B cell (primary cell): Measurements from ENCODE around the gene ZNF558. TPM values are rescaled to one million over a fixed set of nuclear protein-coding genes. Genes with fewer than 3 reads are reported as not detected.

Experiments used
- ATAC-seq: fragments of 200-7000 bp; cut with Tn5 transposase; one replicate; pipeline ENCODE4 v1.10.0; 2021; ENCODE audit warnings: low read depth, mild to moderate bottlenecking, moderate number of reproducible peaks, moderate library complexity
- CTCF ChIA-PET: fragments of 350-600 bp; sonication (Branson Sonifier 250); formaldehyde crosslinking; loops from one replicate; lab custom pipeline; 2021; ENCODE audit warnings: antibody characterized with exemption, inconsistent platforms; lab: Charles Lee
- POLR2A ChIA-PET: fragments of 350-600 bp; sonication (Branson Sonifier 250); formaldehyde crosslinking; loops from one replicate; lab custom pipeline; 2021; ENCODE audit warnings: antibody characterized with exemption; lab: Charles Lee
- DNase-seq: peaks from one replicate; pipeline ENCODE4 v3.0.0; 2013
- H2AFZ ChIP-seq: 2 replicates; pipeline ENCODE4 v1.6.1; 2012; ENCODE audit warnings: mild to moderate bottlenecking, low read depth, low read length; ENCODE audit not compliant: insufficient read depth, poor library complexity, severe bottlenecking
- H3K27ac ChIP-seq, 2 donors: 1 replicate in 1 of 2; 2 replicates in 1 of 2; pipeline ENCODE4 v1.5.1; 2012 to 2013; ENCODE audit warnings: low read length in 2 of 2, mild to moderate bottlenecking in 2 of 2, moderate library complexity in 1 of 2
- H3K27me3 ChIP-seq, 4 experiments: fragments of 200-600 bp in 1 of 4; sonication (generic) in 1 of 4; replicated peaks in 1 of 4; 1 replicate in 2 of 4; 2 replicates in 2 of 4; pipeline versions ENCODE4 v1.6.1 to v1.7.0; 2013 to 2016; ENCODE audit warnings: low read length in 3 of 4, mild to moderate bottlenecking in 2 of 4, mixed read lengths in 1 of 4, moderate library complexity in 1 of 4; ENCODE audit not compliant: insufficient read depth in 4 of 4, control insufficient read depth in 3 of 4; ENCODE audit errors: control extremely low read depth in 1 of 4
- H3K36me3 ChIP-seq, 2 experiments: replicated peaks in 1 of 2; 1 replicate in 1 of 2; 2 replicates in 1 of 2; pipeline versions ENCODE4 v1.6.1 to v1.7.1; 2013; ENCODE audit warnings: low read length in 1 of 2; ENCODE audit not compliant: insufficient read depth in 2 of 2, control insufficient read depth in 1 of 2; ENCODE audit errors: control extremely low read depth in 1 of 2, extremely low read depth in 1 of 2
- H3K4me1 ChIP-seq, 2 donors: fragments of 200-600 bp in 1 of 2; sonication (generic) in 1 of 2; 1 replicate in 1 of 2; 2 replicates in 1 of 2; pipeline versions ENCODE4 v1.5.1 to v1.6.1; 2013 to 2017; ENCODE audit warnings: low read length in 2 of 2; ENCODE audit not compliant: control insufficient read depth in 2 of 2, insufficient read depth in 2 of 2
- H3K4me2 ChIP-seq: replicated peaks from 2 replicates; pipeline ENCODE3; 2012; ENCODE audit warnings: mild to moderate bottlenecking, low read depth, low read length; ENCODE audit not compliant: poor library complexity, severe bottlenecking
- H3K4me3 ChIP-seq, 5 experiments: fragments of 200-600 bp in 1 of 5; sonication (generic) in 1 of 5; 1 replicate in 3 of 5; 2 replicates in 2 of 5; pipeline versions ENCODE4 v1.5.1 to v1.7.0; 2011 to 2016; ENCODE audit warnings: low read length in 4 of 5, mild to moderate bottlenecking in 4 of 5, low read depth in 2 of 5, control low read depth in 1 of 5, moderate library complexity in 1 of 5; ENCODE audit not compliant: insufficient read depth in 1 of 5; ENCODE audit errors: control extremely low read depth in 1 of 5, extremely low read depth in 1 of 5
- H3K79me2 ChIP-seq: fragments of 200-600 bp; sonication (generic); one replicate; pipeline ENCODE4 v1.6.0; 2016; ENCODE audit warnings: low read length; ENCODE audit not compliant: control insufficient read depth, insufficient read depth
- H3K9ac ChIP-seq: fragments of 200-600 bp; sonication (generic); 2 replicates; pipeline ENCODE4 v1.6.1; 2017; ENCODE audit warnings: mild to moderate bottlenecking, low read length, moderate library complexity
- H3K9me3 ChIP-seq, 3 donors: one replicate each; pipeline versions ENCODE4 v1.6.1 to v1.7.1; 2013; ENCODE audit warnings: low read length in 2 of 3; ENCODE audit not compliant: control insufficient read depth in 2 of 3, insufficient read depth in 1 of 3; ENCODE audit errors: control extremely low read depth in 1 of 3
- H4K20me1 ChIP-seq: 2 replicates; pipeline ENCODE4 v1.6.0; 2012; ENCODE audit warnings: mild to moderate bottlenecking, low read length; ENCODE audit not compliant: insufficient read depth, control insufficient read depth, poor library complexity, severe bottlenecking
- H3K27ac Mint-ChIP-seq: one replicate; pipeline ENCODE4 v1.8.0; 2021; ENCODE audit warnings: mixed read lengths
- H3K27me3 Mint-ChIP-seq: one replicate; pipeline ENCODE4 v1.8.0; 2021; ENCODE audit warnings: mixed read lengths
- H3K4me1 Mint-ChIP-seq: one replicate; pipeline ENCODE4 v1.8.0; 2021; ENCODE audit warnings: mixed read lengths
- H3K4me3 Mint-ChIP-seq: one replicate; pipeline ENCODE4 v1.8.0; 2021; ENCODE audit warnings: mixed read lengths
- H3K9me3 Mint-ChIP-seq: one replicate; pipeline ENCODE4 v1.8.0; 2022; ENCODE audit warnings: mixed read lengths; ENCODE audit not compliant: insufficient read depth
- EZH2 ChIP-seq: IDR thresholded peaks from 2 replicates; pipeline ENCODE4 v1.6.1; 2012; ENCODE audit warnings: borderline replicate concordance, low read depth, mild to moderate bottlenecking, moderate library complexity, low read length; ENCODE audit not compliant: insufficient read depth, poor library complexity, severe bottlenecking
- WGBS: methylation state at CpG from one replicate; pipeline ENCODE4 v1.1.5; 2013; ENCODE audit warnings: missing lambda C conversion rate; ENCODE audit not compliant: insufficient coverage; 5-methylcytosine and 5-hydroxymethylcytosine counted together
- intact Hi-C: fragments of 100-400 bp; cut with micrococcal nuclease; formaldehyde crosslinking; loops from one replicate; pipeline ENCODE4 v1.10.0; 2022
- polyA plus RNA-seq: library from polyadenylated mRNA; depleted of rRNA; stranded (reverse); fragments of >200 nt; gene quantifications from 2 replicates; pipeline ENCODE4 v1.2.3, GENCODE V29; 2012
- total RNA-seq, 2 donors: library from RNA; stranded (reverse); fragments of 120-200 nt in 1 of 2; gene quantifications; 1 replicate in 1 of 2; 2 replicates in 1 of 2; pipeline versions ENCODE4 v1.2.3 to v1.2.4, GENCODE V29; 2013 to 2022
- TF ChIP-seq, protein P1 (sequence below): fragments of 200-600 bp; IDR thresholded peaks from one replicate; pipeline ENCODE4 v1.8.0; 2022; ENCODE audit warnings: antibody characterized with exemption, mild to moderate bottlenecking

Gene ZNF558
- total and polyA plus RNA-seq, 2 donors (not counting 1 experiment from before 2014, with no cell fraction given), result 28.8 to 29.8 TPM

DNA sequence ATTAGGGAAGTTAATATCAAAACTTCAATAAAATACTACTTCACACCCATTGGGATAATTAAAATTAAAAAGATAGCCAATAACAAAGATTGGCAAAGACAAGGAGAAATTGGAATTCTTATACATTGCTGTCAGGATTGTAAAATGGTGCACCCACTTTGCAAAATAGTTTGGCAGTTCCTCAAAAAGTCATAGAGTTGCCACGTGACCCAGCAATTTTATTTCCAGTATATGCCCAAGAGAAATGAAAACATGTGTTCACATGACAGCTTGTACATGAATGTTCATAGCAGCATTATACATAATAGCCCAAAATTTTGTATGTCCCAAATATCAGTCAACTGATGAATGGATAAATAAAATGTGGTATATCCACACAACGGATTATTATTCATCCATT is 3.3 kb upstream of the ZNF558 start:
- H3K27ac Mint-ChIP-seq, result no peak overlapping the region
- intact Hi-C loops, result no loop called here
- no peak for DNase-seq

DNA sequence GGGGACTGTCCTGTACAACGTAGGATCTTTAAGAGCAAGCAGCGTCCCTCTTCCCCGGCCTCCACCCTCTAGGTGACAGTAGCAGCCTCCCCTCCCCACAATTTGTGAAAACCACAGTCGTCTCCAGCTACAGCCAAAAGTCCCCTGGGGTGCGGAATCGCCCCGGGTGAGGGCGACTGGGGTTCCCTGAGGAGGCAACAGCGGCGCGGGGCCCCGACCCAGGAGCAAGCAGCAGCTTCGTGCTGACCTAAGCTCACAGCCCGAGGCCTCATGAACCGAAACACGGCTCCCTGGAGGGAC is 322 bp downstream of the ZNF558 start:
- no peaks in the 10 kb centered on the region for H4K20me1 ChIP-seq
- no peaks in the 10 kb centered on the region for H3K27me3 ChIP-seq
- ChIA-PET CTCF (no interaction called here), POLR2A (interaction anchor here (0.7 kb wide), 1 partner anchor 1659 kb away, joined by 3 read pairs; no protein-coding TSS in a partner anchor)
- H2AFZ ChIP-seq, result peak overlapping the region; percentile 99
- H3K27ac ChIP-seq, result peak overlapping the region; percentile 77 to 89
- under 1% methylated on average over 16 of the region's 16 CpGs for WGBS
- TF ChIP-seq EZH2, result no peak
- TF ChIP-seq, protein P1, sequence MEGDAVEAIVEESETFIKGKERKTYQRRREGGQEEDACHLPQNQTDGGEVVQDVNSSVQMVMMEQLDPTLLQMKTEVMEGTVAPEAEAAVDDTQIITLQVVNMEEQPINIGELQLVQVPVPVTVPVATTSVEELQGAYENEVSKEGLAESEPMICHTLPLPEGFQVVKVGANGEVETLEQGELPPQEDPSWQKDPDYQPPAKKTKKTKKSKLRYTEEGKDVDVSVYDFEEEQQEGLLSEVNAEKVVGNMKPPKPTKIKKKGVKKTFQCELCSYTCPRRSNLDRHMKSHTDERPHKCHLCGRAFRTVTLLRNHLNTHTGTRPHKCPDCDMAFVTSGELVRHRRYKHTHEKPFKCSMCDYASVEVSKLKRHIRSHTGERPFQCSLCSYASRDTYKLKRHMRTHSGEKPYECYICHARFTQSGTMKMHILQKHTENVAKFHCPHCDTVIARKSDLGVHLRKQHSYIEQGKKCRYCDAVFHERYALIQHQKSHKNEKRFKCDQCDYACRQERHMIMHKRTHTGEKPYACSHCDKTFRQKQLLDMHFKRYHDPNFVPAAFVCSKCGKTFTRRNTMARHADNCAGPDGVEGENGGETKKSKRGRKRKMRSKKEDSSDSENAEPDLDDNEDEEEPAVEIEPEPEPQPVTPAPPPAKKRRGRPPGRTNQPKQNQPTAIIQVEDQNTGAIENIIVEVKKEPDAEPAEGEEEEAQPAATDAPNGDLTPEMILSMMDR, result no peak
- Mint-ChIP-seq H3K27me3 (no peaks in the 10 kb centered on the region), H3K4me3 (peak overlapping the region; percentile 91), H3K4me1 (peaks cover 15% of the 10 kb centered on the region), H3K27ac (peak overlapping the region; percentile 96), H3K9me3 (no peaks in the 10 kb centered on the region)
- H3K36me3 ChIP-seq, result peaks cover 2 to 3% of the 10 kb centered on the region in 2 experiments
- DNase-seq, result no peak
- peak overlapping the region; percentile 61 to 97 (median 81) for H3K4me3 ChIP-seq
- peak overlapping the region; percentile 93 for H3K9ac ChIP-seq
- intact Hi-C loops, result loop anchor here (5.0 kb wide), 1 partner anchor 249 kb away; no protein-coding TSS in a partner anchor
- H3K79me2 ChIP-seq, result no peaks in the 10 kb centered on the region
- H3K4me1 ChIP-seq, result peaks cover 7 to 16% of the 10 kb centered on the region in 2 donors
- ATAC-seq, result peak; percentile 1
- H3K4me2 ChIP-seq, result peak overlapping the region; percentile 94
- H3K9me3 ChIP-seq, result peaks cover 0 to 11% (median 1%) of the 10 kb centered on the region in 3 donors

More for the DNA sequence above, 3.3 kb upstream of the ZNF558 start:
- POLR2A ChIA-PET, result no interaction called here
- Histone ChIP-seq H3K4me2 (no peak overlapping the region), H3K27me3 (peaks cover 0 to 3% (median 0%) of the 10 kb centered on the region in 4 experiments), H2AFZ (no peak overlapping the region), H3K4me1 (peaks cover 7 to 16% of the 10 kb centered on the region in 2 donors), H3K9me3 (peaks cover 0 to 13% (median 1%) of the 10 kb centered on the region in 3 donors), H3K4me3 (no peak overlapping the region), H3K79me2 (no peaks in the 10 kb centered on the region), H3K9ac (no peak overlapping the region), H3K36me3 (no peaks in the 10 kb centered on the region), H3K27ac (no peak overlapping the region), H4K20me1 (no peaks in the 10 kb centered on the region)
- CTCF ChIA-PET, result no interaction called here
- no peak for TF ChIP-seq EZH2
- TF ChIP-seq, protein P1, result no peak
- Mint-ChIP-seq H3K27me3 (peaks cover 12% of the 10 kb centered on the region), H3K4me3 (no peak overlapping the region), H3K4me1 (peaks cover 15% of the 10 kb centered on the region), H3K9me3 (peaks cover 3% of the 10 kb centered on the region)
- no peak for ATAC-seq
- no CpG with 5 or more reads among the region's 2 CpGs for WGBS
